BJ (cell line): ENCODE measurements around the gene SMIM7. TPM values are rescaled to one million over a fixed set of nuclear protein-coding genes. Genes with fewer than 3 reads are reported as not detected.
A peak's percentile ranks its signal among the peaks of the same experiment; 100 is the strongest.

Experiments used
- CTCF ChIA-PET: fragments of 350-600 bp; formaldehyde crosslinking; extraction: SDS; loops from one replicate; lab custom pipeline; 2021; ENCODE audit warnings: antibody characterized with exemption, inconsistent platforms; lab: Yijun Ruan, JAX
- POLR2A ChIA-PET: fragments of 300-600 bp; sonication (Branson Sonifier 250); formaldehyde crosslinking; extraction: SDS; loops from one replicate; lab custom pipeline; 2021; ENCODE audit warnings: antibody characterized with exemption; lab: Charles Lee
- DNase-seq: peaks from one replicate; pipeline ENCODE4 v3.0.0-alpha.2; 2011; ENCODE audit warnings: low read depth
- H3K27me3 ChIP-seq: 2 replicates; pipeline ENCODE4 v1.6.0; 2011; ENCODE audit warnings: low read length; ENCODE audit not compliant: control insufficient read depth, insufficient read depth
- H3K36me3 ChIP-seq: 2 replicates; pipeline ENCODE4 v1.5.1; 2011; ENCODE audit warnings: low read length; ENCODE audit not compliant: control insufficient read depth, insufficient read depth
- H3K4me3 ChIP-seq: 2 replicates; pipeline ENCODE4 v1.5.1; 2011; ENCODE audit warnings: low read depth, mild to moderate bottlenecking, control low read depth, low read length
- polyA plus RNA-seq: library from polyadenylated mRNA; depleted of rRNA; stranded (reverse); fragments of >200 nt; gene quantifications from 2 replicates; pipeline ENCODE4 v1.2.3, GENCODE V29; 2011
- TF ChIP-seq, protein P1 (sequence below): IDR thresholded peaks from 2 replicates; pipeline ENCODE4 v1.5.1; 2011; ENCODE audit warnings: low read depth, mild to moderate bottlenecking, control low read depth, inconsistent platforms, low read length, moderate library complexity; ENCODE audit not compliant: insufficient read depth

SMIM7 gene
- polyA plus RNA-seq, 1 experiment: 61.4 TPM

DNA sequence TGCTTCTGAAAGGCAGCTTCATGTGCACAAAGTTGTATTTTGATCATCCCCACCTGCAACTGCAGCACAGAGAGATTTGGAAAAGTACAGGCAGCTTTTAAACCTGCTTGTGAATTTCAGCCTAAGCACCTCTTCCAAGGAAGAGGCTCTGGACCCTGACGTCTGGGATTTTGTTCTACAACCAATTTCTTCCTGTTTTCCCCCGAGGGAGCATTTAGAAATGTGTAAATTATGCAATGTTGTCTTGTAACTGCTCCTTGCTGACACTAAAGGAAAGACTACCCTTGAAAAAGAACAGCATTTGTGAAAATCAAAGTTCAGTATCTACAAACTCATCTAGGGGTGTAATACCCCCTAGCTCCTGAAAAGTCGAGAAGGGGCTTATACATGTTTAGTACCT is 47.3 kb downstream of the SMIM7 start:
- TF ChIP-seq, protein P1, sequence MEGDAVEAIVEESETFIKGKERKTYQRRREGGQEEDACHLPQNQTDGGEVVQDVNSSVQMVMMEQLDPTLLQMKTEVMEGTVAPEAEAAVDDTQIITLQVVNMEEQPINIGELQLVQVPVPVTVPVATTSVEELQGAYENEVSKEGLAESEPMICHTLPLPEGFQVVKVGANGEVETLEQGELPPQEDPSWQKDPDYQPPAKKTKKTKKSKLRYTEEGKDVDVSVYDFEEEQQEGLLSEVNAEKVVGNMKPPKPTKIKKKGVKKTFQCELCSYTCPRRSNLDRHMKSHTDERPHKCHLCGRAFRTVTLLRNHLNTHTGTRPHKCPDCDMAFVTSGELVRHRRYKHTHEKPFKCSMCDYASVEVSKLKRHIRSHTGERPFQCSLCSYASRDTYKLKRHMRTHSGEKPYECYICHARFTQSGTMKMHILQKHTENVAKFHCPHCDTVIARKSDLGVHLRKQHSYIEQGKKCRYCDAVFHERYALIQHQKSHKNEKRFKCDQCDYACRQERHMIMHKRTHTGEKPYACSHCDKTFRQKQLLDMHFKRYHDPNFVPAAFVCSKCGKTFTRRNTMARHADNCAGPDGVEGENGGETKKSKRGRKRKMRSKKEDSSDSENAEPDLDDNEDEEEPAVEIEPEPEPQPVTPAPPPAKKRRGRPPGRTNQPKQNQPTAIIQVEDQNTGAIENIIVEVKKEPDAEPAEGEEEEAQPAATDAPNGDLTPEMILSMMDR: no peak
- H3K27me3 ChIP-seq: no peaks in the 10 kb centered on the region
- POLR2A ChIA-PET: no interaction called here
- H3K4me3 ChIP-seq: no peak overlapping the region
- no peaks in the 10 kb centered on the region for H3K36me3 ChIP-seq
- CTCF ChIA-PET: no interaction called here
- DNase-seq: no peak

DNA sequence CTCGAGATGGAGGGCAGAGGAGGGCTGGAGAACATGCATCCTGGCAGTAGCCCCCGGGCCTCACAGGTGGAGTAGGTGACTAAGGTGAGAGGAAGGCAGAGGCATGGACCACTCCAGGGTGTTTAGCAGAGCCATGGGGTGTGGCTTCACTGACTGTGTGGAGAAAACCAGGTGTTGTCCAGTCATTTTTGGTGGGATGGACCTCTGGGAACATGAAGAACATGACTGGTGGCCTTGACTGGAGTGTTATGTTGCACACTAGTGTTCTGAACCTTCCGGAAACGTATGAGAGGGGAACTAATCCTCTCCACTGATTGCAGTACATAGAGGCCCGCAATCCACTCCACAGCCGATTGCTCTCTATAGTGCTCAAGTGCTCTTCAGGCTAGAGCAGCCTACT is 48.8 kb downstream of the SMIM7 start:
- no peaks in the 10 kb centered on the region for H3K36me3 ChIP-seq
- no peak for DNase-seq
- no peaks in the 10 kb centered on the region for H3K27me3 ChIP-seq
- TF ChIP-seq, protein P1: no peak
- H3K4me3 ChIP-seq: no peak overlapping the region
- CTCF ChIA-PET: no interaction called here
- POLR2A ChIA-PET: no interaction called here

GRCh38 chr19:16609511-16610200 is 50.3 kb downstream of the SMIM7 start:
- no peak for DNase-seq
- ChIA-PET POLR2A (no interaction called here), CTCF (no interaction called here)
- H3K4me3 ChIP-seq: no peak overlapping the region
- no peaks in the 10 kb centered on the region for H3K36me3 ChIP-seq
- no peaks in the 10 kb centered on the region for H3K27me3 ChIP-seq
- TF ChIP-seq, protein P1: no peak

- Histone ChIP-seq H3K27me3 (no peaks in the 10 kb centered on the region), H3K4me3 (no peak overlapping the region), H3K36me3 (no peaks in the 10 kb centered on the region)
- CTCF ChIA-PET: no interaction called here
- POLR2A ChIA-PET: no interaction called here
- peak; percentile 88 for DNase-seq
- TF ChIP-seq, protein P1: no peak
Observed at GRCh38 chr19:16608290-16608739, 51.6 kb downstream of the SMIM7 start.

DNA sequence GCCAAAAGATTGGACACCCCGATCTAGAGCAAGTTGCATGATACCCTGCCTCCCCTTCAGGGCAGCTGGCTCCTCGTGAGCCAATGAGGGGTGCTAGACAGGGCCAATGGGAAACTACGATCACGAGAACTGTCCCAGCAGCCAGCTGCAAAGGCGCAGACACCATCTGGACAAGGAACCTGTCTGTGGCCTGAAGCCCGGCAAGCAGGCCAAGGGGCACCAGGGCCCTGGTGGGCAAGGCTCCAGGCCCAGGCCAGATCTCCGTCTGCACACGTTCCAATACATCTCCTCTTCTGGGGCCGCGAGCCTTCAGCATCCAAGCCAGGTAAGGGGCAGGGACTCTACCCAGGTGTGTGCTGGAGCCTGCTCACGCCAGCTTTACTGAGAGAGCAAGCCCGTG is 52.1 kb downstream of the SMIM7 start:
- Histone ChIP-seq H3K27me3 (no peaks in the 10 kb centered on the region), H3K36me3 (no peaks in the 10 kb centered on the region), H3K4me3 (no peak overlapping the region)
- DNase-seq: no peak
- CTCF ChIA-PET: no interaction called here
- TF ChIP-seq, protein P1: no peak
- POLR2A ChIA-PET: no interaction called here
